ENCODE data around the gene B4GALT3. TPM values are rescaled to one million over a fixed set of nuclear protein-coding genes. Genes with fewer than 3 reads are reported as not detected.

B4GALT3 gene
- total and polyA plus RNA-seq, 2 of the 8 experiments (the other 6 are each of a cell fraction or from before 2014, with no cell fraction given), result 42.3 to 43.0 TPM

DNA sequence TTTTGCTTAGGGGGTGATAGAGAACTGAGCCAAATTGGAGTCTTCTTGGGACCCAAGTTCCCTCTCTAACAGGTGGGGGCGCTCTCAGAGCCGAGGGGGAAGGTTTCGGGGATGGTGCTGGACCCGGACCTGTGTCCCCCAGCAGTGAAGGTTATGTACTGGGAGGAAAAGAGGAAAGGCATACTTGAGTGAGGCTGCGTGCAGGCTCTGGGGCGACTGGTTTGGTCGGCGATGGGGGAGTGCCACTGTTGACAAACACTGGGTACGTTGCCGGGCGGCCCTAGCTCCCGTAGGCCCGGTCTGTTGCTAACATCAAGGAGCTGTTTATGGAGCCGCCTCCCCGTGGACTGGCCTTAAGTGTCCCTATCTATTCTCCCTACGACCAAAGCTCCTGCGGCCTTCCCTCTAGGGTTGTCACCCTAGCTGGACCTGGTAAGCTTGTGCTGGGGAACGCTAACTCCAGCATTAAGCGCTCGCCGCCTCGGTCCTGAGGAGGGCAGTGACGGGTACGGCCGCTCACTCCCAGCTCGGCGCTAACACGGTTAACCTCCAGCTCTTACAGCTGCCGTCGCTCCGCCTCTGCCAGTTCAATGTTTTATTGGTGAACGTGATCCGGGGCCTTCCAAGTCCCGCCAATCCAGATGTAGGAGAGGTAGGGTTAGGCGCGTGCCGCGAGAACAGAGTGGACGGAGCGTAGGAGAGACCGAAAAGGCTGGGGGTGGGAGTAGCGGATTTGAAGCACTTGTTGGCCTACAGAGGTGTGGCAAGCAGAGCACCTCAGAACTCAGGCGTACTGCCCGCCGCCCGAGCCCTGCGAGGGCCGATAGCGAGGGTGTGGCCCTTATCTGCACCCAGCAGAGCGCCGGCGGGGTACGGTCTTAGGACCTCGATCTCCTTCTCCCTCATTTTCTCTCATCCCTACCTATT lies 11.3 kb downstream of the B4GALT3 start, which contains the start of gene PPOX:
Gene PPOX (plus strand): TSS at position 685 of the 927 bp plus-strand sequence. CDS start 422 bp downstream, outside the sequence.
- Histone ChIP-seq H4K5ac (ENCODE audit: insufficient read length, low read depth, low read length) (peak within 1 kb of the TSS; percentile 20), H3K4me2 (ENCODE audit: insufficient read depth in 1 of 2, low read depth in 2 of 2, low read length in 2 of 2) (peak within 1 kb of the TSS; percentile 66 to 92), H3K4me3 (ENCODE audit: extremely low read depth in 1 of 4, insufficient read depth in 2 of 4, low read depth in 3 of 4, low read length in 4 of 4) (peak within 1 kb of the TSS; percentile 64 to 87 (median 82)), H3K9me3 (ENCODE audit: insufficient read depth in 2 of 2, low read depth in 1 of 2, low read length in 1 of 2) (no peaks in the 10 kb centered on the region), H3K4ac (replicated peaks; ENCODE audit: insufficient read length, low read depth, low read length) (peak within 1 kb of the TSS; percentile 22), H4K20me1 (replicated peaks in 1 of 2; ENCODE audit: control insufficient read depth in 1 of 2, insufficient read depth in 2 of 2, low read length in 2 of 2) (no peaks in the 10 kb centered on the region), H3K79me1 (ENCODE audit: low read depth, low read length) (no peaks in the 10 kb centered on the region; the same call in 1 of the 2 replicates), H2BK15ac (ENCODE audit: low read length) (peak within 1 kb of the TSS; percentile 72; the same call in 1 of the 2 replicates), H4K91ac (replicated peaks; ENCODE audit: insufficient read length, low read length) (peak within 1 kb of the TSS; percentile 67), H3K23ac (ENCODE audit: insufficient read length) (no peak within 1 kb of the TSS), H2BK20ac (ENCODE audit: low read length) (no peak within 1 kb of the TSS), H3K56ac (replicated peaks; ENCODE audit: insufficient read length, low read depth, low read length) (peak within 1 kb of the TSS; percentile 9), H2AK5ac (ENCODE audit: low read depth, low read length) (no peak within 1 kb of the TSS), H2AFZ (ENCODE audit: low read length) (peak within 1 kb of the TSS; percentile 62; the same call in 1 of the 2 replicates), H4K8ac (ENCODE audit: extremely low read depth, insufficient read depth, low read length) (peak within 1 kb of the TSS; percentile 41), H3K23me2 (ENCODE audit: low read depth, low read length) (peaks cover 11% of the 10 kb centered on the region; the same call in 1 of the 2 replicates), H3K14ac (ENCODE audit: insufficient read length) (no peak within 1 kb of the TSS), H3K36me3 (ENCODE audit: control insufficient read depth in 2 of 4, insufficient read depth in 4 of 4, low read length in 3 of 4) (peaks cover 3 to 14% (median 10%) of the 10 kb centered on the region in 4 experiments; a peak in 6 of 8 replicates), H2BK12ac (ENCODE audit: low read depth, low read length) (no peak within 1 kb of the TSS), H2BK120ac (replicated peaks; ENCODE audit: low read depth, low read length) (no peak within 1 kb of the TSS), H3K9ac (replicated peaks in 1 of 4; ENCODE audit: extremely low read depth in 1 of 4, low read depth in 3 of 4, low read length in 3 of 4) (peak within 1 kb of the TSS; percentile 43 to 69 (median 58)), H3K4me1 (replicated peaks in 1 of 4; ENCODE audit: control insufficient read depth in 3 of 4, insufficient read depth in 4 of 4, low read length in 3 of 4) (peaks cover 0 to 7% (median 5%) of the 10 kb centered on the region in 4 experiments; a peak in 4 of 7 replicates), H3K27ac (ENCODE audit: low read depth, low read length) (peak within 1 kb of the TSS; percentile 47), H3K79me2 (ENCODE audit: control insufficient read depth in 1 of 2, insufficient read depth in 2 of 2, low read length in 2 of 2) (no peaks in the 10 kb centered on the region), H3K18ac (ENCODE audit: extremely low read depth, low read length) (no peak within 1 kb of the TSS), H2BK5ac (ENCODE audit: low read depth, low read length) (peak within 1 kb of the TSS; percentile 3; the same call in 1 of the 2 replicates), H3K27me3 (replicated peaks in 1 of 4; ENCODE audit: control insufficient read depth in 3 of 4, extremely low read depth in 1 of 4, insufficient read depth in 3 of 4, low read length in 3 of 4) (no peaks in the 10 kb centered on the region)
- POLR2A ChIA-PET (ENCODE audit: partially characterized antibody), result interaction anchor here (1.1 to 4.7 kb wide), 9 partner anchors 8 to 45 kb away, joined by 3 to 51 read pairs (median 12); partner anchors contain the start of genes ADAMTS4, B4GALT3, DEDD and NDUFS2
- peak; percentile 90 to 94 for DNase-seq (ENCODE audit: low read depth in 1 of 2, low spot score in 2 of 2)
- 1% methylated on average over 52 of the region's 54 CpGs; no CpG with 5 or more reads in 1 of the 2 experiments for WGBS, 2 experiments (ENCODE audit: extremely low coverage in 1 of 2, insufficient coverage in 1 of 2, insufficient read length in 1 of 2, insufficient replicate concordance in 2 of 2, low coverage in 1 of 2, low lambda C conversion rate in 2 of 2, missing lambda C conversion rate in 1 of 2)
- CTCF ChIA-PET (ENCODE audit: partially characterized antibody), result interaction anchor here (0.5 to 5.3 kb wide), 30 partner anchors 10 to 1192 kb away, joined by 3 to 32 read pairs (median 4); partner anchors contain the start of genes ADAMTS4, B4GALT3, DEDD and KLHDC9
- peak; percentile 82 for FAIRE-seq
- TF ChIP-seq TCF12 (IDR thresholded peaks at IDR 0.05; ENCODE audit: low read depth, low read length) (no peak), SIN3A (conservative IDR thresholded peaks at IDR 0.05 in 1 of 2, IDR thresholded peaks at IDR 0.05 in 1 of 2; ENCODE audit: low read depth in 1 of 2, low read length in 2 of 2) (peak; percentile 21 to 85; a peak in 3 of 4 replicates), POLR2A (IDR thresholded peaks at IDR 0.05; ENCODE audit: control extremely low read depth in 1 of 2, low read depth in 2 of 2, low read length in 2 of 2) (peak; percentile 56 to 84), SIRT6 (IDR thresholded peaks at IDR 0.05; ENCODE audit: low read length) (no peak), SAP30 (IDR thresholded peaks at IDR 0.05; ENCODE audit: insufficient read depth, insufficient replicate concordance, low read length) (peak; percentile 58), BRCA1 (IDR thresholded peaks at IDR 0.05; ENCODE audit: low read depth, low read length) (peak; percentile 60; the same call in 1 of the 2 replicates), RNF2 (IDR thresholded peaks at IDR 0.05; ENCODE audit: borderline replicate concordance, low read depth, low read length, missing control alignments, poor library complexity, severe bottlenecking) (no peak), KDM1A (IDR thresholded peaks at IDR 0.05; ENCODE audit: borderline replicate concordance, low read length) (no peak)
- TF ChIP-seq, protein P1, sequence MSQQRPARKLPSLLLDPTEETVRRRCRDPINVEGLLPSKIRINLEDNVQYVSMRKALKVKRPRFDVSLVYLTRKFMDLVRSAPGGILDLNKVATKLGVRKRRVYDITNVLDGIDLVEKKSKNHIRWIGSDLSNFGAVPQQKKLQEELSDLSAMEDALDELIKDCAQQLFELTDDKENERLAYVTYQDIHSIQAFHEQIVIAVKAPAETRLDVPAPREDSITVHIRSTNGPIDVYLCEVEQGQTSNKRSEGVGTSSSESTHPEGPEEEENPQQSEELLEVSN (IDR thresholded peaks at IDR 0.05), result peak; percentile 88

Measured in H1 (cell line).